OCI-LY1 (cell line): ENCODE results near the gene ZNF418.

Source experiments
- EZH2 ChIP-seq: fragments of 200-600 bp; sonication (generic), shearing (Covaris generic); IDR thresholded peaks from 2 replicates; pipeline ENCODE4 v1.8.0; 2017; ENCODE audit warnings: borderline replicate concordance, mixed run types, mild to moderate bottlenecking, antibody characterized with exemption, low read length, moderate library complexity, mixed read lengths
- TF ChIP-seq, protein P1 (sequence below): fragments of 200-600 bp; sonication (generic), shearing (Covaris generic); IDR thresholded peaks from 2 replicates; pipeline ENCODE4 v1.5.1; 2017; ENCODE audit warnings: mild to moderate bottlenecking, antibody characterized with exemption, low read length, moderate library complexity, mixed read lengths

DNA sequence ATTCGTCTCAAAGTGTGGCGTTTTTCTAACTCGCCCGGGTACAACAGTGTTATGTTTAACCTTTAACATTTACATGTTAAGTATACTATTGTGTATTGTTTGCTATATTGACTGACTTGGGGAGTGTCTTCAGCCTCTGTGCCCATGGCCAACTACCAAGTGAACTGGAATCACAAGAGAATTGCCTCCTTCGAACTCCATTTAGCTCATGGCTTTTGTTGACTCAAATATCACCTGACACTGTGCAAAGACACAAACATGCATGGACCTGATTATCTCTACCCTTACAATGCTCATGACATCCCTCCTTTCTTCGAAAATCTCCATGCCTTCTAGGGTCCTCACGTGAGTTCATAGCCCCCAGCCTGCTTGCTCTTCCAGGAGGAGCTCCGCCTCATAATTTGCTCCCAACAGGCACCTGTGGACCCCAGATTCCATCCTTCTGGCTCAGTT, 47.1 kb downstream of the ZNF418 start:
- TF ChIP-seq, protein P1, sequence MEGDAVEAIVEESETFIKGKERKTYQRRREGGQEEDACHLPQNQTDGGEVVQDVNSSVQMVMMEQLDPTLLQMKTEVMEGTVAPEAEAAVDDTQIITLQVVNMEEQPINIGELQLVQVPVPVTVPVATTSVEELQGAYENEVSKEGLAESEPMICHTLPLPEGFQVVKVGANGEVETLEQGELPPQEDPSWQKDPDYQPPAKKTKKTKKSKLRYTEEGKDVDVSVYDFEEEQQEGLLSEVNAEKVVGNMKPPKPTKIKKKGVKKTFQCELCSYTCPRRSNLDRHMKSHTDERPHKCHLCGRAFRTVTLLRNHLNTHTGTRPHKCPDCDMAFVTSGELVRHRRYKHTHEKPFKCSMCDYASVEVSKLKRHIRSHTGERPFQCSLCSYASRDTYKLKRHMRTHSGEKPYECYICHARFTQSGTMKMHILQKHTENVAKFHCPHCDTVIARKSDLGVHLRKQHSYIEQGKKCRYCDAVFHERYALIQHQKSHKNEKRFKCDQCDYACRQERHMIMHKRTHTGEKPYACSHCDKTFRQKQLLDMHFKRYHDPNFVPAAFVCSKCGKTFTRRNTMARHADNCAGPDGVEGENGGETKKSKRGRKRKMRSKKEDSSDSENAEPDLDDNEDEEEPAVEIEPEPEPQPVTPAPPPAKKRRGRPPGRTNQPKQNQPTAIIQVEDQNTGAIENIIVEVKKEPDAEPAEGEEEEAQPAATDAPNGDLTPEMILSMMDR: no peak
- TF ChIP-seq EZH2: no peak
